Dendritic cell treated with granulocyte-macrophage colony-stimulating factor and Interleukin-4, amounts not matched to agents 40 ng/mL and 50 ng/mL, for 4 days (primary cell): ENCODE results near the gene TBXA2R.

Experiments used
- H3K27ac Mint-ChIP-seq: one replicate; pipeline ENCODE4 v1.8.0; 2022; ENCODE audit warnings: mild to moderate bottlenecking, mixed read lengths
- H3K27me3 Mint-ChIP-seq: one replicate; pipeline ENCODE4 v1.8.0; 2022; ENCODE audit warnings: mild to moderate bottlenecking, mixed read lengths
- H3K36me3 Mint-ChIP-seq: one replicate; pipeline ENCODE4 v1.8.0; 2022; ENCODE audit warnings: low read depth, mixed read lengths
- H3K4me1 Mint-ChIP-seq: one replicate; pipeline ENCODE4 v1.8.0; 2022; ENCODE audit warnings: low read depth, mixed read lengths
- H3K4me3 Mint-ChIP-seq: one replicate; pipeline ENCODE4 v1.8.0; 2022; ENCODE audit warnings: mild to moderate bottlenecking, moderate library complexity, mixed read lengths
- H3K9me3 Mint-ChIP-seq: one replicate; pipeline ENCODE4 v1.8.0; 2022; ENCODE audit warnings: mixed read lengths
- intact Hi-C: fragments of 100-400 bp; cut with micrococcal nuclease; formaldehyde crosslinking; loops from one replicate; pipeline ENCODE4 v1.15.0; 2022

TBXA2R gene

DNA sequence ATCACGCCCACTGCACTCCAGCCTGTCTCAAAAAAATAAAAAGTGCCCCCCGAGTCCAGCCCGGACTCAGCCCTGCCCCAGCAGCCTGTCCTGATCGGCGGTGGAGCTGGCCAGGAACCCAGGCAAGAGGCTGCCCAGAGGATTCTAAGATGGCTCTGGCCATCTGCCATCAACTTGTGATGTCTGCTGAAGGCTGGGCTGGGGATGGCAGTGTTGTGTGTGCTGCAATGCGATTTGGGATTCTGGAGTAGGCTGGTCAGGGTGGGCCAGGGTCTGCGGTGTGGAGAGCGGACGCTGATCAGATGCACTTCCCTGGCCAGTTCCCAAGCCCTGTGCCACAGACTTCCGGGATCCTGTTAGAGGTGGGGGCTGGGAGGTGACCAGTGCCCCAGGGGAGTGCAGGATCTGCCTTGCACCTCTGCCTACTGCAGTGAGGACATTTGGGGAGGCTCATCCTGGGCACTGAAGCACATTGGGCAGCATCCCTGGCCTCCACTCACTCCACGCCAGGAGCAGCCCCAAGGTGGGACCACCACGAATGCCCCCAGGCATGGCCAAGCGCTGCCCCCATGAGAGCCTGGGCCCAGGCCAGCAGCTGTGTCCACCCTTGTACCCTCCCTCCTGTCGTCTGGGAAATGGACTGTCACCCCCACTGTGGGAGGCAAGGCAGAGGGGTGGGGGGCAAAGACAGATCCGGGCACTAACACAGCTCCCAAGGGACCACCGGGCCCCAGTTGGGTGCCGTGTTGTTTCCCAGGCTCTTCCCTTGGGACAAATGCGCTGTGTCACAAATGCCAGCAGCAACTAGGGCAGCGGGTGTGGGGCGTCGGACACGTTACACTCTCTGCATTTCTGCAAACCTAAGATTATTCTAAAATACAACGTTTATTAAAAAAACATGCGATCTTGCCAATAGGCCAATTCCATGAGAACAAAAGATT, 3.4 kb upstream of the TBXA2R start:
- intact Hi-C loops = no loop called here
- Mint-ChIP-seq H3K27ac (no peak overlapping the region), H3K36me3 (peaks cover 55% of the 10 kb centered on the region), H3K27me3 (peaks cover 14% of the 10 kb centered on the region), H3K4me1 (peaks cover 32% of the 10 kb centered on the region), H3K9me3 (peaks cover 7% of the 10 kb centered on the region), H3K4me3 (no peak overlapping the region)

DNA sequence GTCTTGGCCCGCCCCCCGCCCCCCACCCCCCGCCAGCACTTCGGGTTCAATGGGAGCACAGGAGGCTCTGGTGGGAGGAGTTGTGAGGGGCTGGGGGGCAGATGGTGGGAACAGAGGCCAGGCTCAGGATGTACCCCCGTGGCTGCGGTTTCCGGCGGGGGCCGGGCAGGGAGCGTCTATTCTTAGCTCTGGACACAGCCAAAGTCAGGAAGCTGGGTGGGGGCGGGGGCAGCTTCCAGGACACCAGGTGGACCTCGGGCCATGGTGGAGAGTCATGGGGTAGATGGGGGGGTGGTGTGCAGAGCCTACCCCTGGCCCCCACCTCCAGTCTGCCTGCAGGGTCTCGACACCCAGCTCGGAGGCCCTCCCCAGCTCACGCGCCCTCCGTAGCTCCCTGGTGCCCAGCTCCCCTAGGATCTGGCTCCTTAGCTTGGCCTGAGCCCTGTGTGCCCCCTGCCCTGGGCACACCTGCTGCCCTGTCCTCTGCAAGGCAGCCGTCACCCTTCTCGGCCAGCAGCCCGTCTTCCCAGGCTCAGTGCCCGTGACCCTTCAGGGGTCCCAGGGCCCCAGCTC, 2.2 kb upstream of the TBXA2R start:
- Mint-ChIP-seq H3K27ac (no peak overlapping the region), H3K36me3 (peaks cover 43% of the 10 kb centered on the region), H3K9me3 (peaks cover 7% of the 10 kb centered on the region), H3K27me3 (peaks cover 14% of the 10 kb centered on the region), H3K4me1 (peaks cover 32% of the 10 kb centered on the region), H3K4me3 (no peak overlapping the region)
- intact Hi-C loops = no loop called here

DNA sequence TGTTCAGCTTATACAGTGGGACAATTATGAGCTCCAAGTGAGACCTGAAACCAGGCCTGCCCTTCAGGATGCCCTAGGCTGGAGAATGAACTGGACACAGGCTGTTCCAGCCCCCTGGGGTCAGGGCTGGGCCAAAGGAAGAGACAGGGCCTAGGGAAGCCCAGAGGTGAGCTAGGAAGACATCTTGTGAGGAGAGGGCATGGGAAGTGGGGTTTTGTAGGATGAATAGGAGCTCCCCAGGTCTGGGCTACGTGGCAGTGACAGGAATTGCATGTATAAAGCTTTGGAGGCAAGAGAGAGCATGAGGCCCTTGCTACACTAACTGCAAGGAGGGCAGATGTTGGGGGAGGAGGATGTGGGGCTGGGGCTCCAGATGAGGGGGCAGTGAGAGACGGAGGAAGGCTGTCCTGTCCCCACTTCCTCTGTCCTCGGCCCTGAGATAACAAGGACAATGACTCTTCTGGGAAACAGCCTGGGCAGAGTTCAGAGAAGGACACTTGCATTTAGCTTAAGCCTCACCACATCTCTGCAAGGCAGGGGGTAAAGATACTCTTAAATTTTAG, 1.5 kb upstream of the TBXA2R start:
- Mint-ChIP-seq H3K36me3 (peaks cover 36% of the 10 kb centered on the region), H3K4me3 (peak overlapping the region; percentile 60), H3K27ac (peak overlapping the region; percentile 74), H3K4me1 (peaks cover 32% of the 10 kb centered on the region), H3K9me3 (peaks cover 7% of the 10 kb centered on the region), H3K27me3 (peaks cover 14% of the 10 kb centered on the region)
- intact Hi-C loops = no loop called here

DNA sequence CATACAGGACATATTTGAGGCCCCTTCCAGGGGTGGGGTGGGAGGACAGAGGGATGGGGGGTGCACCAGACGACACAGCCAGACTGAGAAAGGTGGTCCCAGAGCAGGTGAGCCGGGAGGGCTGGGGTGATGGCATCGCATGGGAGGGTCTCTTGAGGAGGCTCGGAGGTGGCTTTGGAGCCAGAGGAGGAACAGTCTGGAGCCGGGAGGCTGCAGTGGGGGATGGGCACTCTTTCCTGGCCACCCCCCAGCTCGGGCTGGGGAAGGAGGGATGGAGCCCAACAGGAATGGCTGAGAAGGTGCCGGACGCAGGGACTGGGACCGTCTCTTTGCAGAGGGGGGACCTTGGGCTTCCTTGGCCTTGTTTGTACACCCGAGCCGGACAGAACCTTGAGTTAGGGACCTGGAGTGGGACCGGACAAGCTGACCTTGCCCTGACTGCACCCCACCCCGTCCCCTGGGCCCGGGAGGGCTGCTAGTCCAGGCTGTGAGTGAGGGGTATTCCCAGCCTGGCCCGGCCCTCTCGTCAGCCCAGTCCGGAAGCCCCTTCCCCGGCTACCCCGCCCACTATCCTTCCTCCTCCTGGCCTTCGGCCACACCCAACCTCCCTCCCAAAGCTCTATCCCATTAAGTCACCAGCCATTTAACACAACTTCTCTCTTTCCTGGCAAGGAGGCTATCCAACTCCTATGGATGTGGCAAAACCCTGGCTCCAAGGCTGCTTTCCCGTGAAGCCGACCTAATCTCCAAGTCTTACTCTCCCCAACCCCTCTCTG, 816 bp upstream of the TBXA2R start:
- peak overlapping the region; percentile 74 for H3K27ac Mint-ChIP-seq
- peaks cover 7% of the 10 kb centered on the region for H3K9me3 Mint-ChIP-seq
- H3K27me3 Mint-ChIP-seq = peaks cover 15% of the 10 kb centered on the region
- intact Hi-C loops = no loop called here
- peaks cover 29% of the 10 kb centered on the region for H3K36me3 Mint-ChIP-seq
- H3K4me1 Mint-ChIP-seq = peaks cover 32% of the 10 kb centered on the region
- peak overlapping the region; percentile 60 for H3K4me3 Mint-ChIP-seq

DNA sequence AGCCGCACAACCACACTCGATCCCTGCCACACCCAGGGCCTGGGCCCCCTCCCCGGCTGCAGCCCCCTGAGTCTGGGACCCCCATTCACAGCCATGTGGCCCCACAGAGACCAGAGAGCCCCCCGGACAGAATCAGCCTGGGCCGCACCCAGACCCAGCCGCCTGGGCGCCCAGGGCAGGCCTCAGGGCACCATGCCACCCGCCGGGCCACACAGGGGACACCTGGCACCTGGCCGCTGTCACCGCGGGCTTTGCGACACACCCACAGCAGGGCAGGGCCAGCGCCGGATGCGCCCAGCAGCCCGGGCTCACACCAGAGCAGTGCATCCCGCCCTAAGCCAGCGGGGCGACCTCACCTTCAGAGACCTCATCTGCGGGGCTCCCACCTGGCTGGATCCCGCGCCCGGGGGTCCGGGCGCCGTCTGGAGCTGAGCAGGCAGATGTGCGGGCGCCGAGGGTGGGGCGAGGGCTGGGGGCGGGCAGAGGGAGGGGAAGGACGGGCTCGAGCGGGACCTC, 443 bp downstream of the TBXA2R start:
- H3K9me3 Mint-ChIP-seq = peaks cover 7% of the 10 kb centered on the region
- peaks cover 17% of the 10 kb centered on the region for H3K36me3 Mint-ChIP-seq
- intact Hi-C loops = no loop called here
- H3K4me3 Mint-ChIP-seq = no peak overlapping the region
- H3K27me3 Mint-ChIP-seq = peaks cover 16% of the 10 kb centered on the region
- peaks cover 32% of the 10 kb centered on the region for H3K4me1 Mint-ChIP-seq
- no peak overlapping the region for H3K27ac Mint-ChIP-seq

DNA sequence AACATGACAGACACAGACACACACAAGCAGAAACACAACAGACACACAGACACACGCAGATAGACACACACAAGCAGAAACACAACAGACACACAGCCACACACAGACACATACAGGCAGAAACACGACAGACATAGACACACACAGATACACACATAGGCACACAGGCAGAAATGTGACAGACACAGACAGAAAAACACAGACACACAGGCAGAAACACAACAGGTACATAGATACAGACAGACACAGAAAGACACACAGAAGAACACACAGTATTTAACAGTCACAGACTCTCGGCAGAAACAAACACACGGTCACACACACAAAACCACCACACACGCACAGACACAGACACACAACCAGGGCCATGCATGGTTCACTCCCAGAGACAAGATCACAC, 905 bp downstream of the TBXA2R start:
- intact Hi-C loops = no loop called here
- peaks cover 16% of the 10 kb centered on the region for H3K27me3 Mint-ChIP-seq
- H3K4me1 Mint-ChIP-seq = peaks cover 32% of the 10 kb centered on the region
- no peak overlapping the region for H3K27ac Mint-ChIP-seq
- H3K4me3 Mint-ChIP-seq = no peak overlapping the region
- H3K9me3 Mint-ChIP-seq = peaks cover 7% of the 10 kb centered on the region
- peaks cover 12% of the 10 kb centered on the region for H3K36me3 Mint-ChIP-seq

DNA sequence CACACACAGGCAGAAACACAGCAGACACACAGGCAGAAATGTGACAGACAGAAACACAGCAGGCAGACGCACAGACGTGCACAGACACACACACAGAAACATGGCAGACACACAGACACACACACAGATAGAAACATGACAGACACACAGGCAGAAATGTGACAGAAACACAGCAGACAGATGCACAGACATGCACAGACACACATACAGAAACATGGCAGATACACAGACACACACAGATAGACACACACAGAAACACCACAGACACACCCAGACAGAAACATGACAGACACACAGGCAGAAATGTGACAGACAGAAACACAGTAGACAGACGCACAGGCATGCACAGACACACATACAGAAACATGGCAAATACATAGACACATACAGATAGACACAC, 1.3 kb downstream of the TBXA2R start:
- Mint-ChIP-seq H3K27ac (no peak overlapping the region), H3K9me3 (peaks cover 7% of the 10 kb centered on the region), H3K4me1 (peaks cover 32% of the 10 kb centered on the region), H3K36me3 (peaks cover 8% of the 10 kb centered on the region), H3K27me3 (peaks cover 16% of the 10 kb centered on the region), H3K4me3 (no peak overlapping the region)
- intact Hi-C loops = no loop called here

DNA sequence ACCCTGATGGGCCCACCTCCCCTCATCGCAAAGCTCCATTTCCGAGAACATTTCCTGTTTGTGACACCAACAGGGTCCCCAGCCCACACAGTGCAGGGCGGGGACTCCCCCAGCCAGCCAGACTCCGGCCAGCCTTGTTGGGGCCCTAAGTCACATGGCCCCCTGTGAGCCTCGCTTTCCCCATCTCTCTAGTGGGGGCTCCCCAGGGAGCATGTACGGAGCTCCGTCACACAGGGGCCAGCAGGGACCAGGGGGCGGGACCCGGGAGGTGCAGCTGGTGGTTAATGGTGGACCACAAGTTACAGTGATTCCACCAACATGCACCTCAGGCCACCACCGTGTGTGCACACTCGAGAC, 1.7 kb downstream of the TBXA2R start:
- Mint-ChIP-seq H3K4me1 (peaks cover 28% of the 10 kb centered on the region), H3K36me3 (peaks cover 4% of the 10 kb centered on the region), H3K4me3 (no peak overlapping the region), H3K9me3 (peaks cover 7% of the 10 kb centered on the region), H3K27ac (no peak overlapping the region), H3K27me3 (peaks cover 16% of the 10 kb centered on the region)
- intact Hi-C loops = no loop called here

DNA sequence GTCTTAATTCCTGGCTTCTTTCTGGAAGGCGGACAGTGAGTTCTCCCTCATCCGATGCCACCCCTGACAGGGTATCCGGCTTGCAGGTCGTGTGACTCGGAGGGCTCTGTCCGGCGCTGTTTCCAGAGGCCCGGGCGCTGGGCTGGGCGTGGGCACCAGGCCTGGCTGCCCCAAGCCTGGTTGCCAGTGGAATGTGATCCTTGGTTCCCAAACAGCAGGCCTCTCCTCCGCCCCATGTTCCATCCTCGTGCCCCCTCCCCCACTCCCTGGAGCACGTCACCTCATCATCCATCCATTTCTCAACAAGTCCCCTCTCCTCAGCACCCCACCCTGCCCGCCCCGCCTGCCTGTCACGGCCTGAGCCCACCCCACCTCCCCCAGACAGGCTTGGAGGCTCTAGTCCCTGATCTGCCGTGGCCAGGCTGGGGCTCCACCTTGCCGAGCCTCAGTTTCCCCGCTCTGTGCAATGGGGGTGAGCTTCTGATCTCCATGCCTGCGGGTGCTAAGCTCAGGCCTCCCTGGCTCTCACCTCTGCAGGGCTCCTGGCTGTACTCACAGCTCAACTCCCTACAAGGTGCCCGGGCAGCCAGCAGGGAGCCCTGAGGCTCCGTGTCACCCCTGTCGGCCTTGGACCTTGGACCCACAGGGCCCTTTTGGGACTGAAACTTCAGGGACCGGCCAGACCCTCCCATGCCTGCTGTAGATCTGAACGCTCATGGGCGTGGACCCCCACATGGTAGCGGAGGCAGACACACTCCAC, 2.3 kb downstream of the TBXA2R start:
- intact Hi-C loops = no loop called here
- Mint-ChIP-seq H3K9me3 (peaks cover 7% of the 10 kb centered on the region), H3K27ac (no peak overlapping the region), H3K4me1 (peaks cover 23% of the 10 kb centered on the region), H3K27me3 (peaks cover 16% of the 10 kb centered on the region), H3K4me3 (no peak overlapping the region), H3K36me3 (no peaks in the 10 kb centered on the region)

DNA sequence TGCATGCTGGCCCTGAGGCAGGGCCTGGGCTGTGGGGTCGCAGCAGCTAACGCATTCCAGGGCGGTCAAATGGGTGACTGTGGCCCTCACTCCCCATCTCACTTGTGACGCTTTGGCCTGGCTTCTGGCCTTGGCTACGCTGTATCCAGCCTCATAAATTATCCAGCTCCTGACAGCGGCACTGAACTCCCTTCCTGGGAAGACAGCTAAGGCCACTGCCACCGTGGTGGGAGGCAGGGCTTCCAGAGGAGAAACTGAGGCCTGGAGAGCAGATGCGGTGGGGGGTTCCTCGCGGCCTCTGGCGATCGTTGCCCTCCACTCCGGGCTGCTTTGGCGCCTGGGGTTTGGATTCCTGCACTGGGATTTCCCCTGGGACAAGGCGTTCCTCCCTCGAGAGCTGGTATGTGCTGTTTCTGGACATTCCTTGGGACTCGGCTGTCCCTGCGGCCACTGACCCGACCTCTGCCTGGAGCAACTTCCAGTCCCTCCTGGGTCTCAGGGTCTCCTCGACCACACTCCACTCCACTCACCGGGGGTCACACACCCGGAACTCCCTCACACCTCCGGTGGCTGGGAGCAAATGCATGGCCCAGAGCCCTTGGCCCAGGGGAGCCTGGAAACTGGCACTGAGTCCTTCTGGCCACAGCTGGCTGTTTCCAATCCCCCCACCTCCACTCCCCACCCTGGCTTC, 3.4 kb downstream of the TBXA2R start:
- intact Hi-C loops = no loop called here
- Mint-ChIP-seq H3K36me3 (no peaks in the 10 kb centered on the region), H3K4me1 (peaks cover 14% of the 10 kb centered on the region), H3K9me3 (peaks cover 5% of the 10 kb centered on the region), H3K27me3 (peaks cover 12% of the 10 kb centered on the region), H3K4me3 (no peak overlapping the region), H3K27ac (no peak overlapping the region)

DNA sequence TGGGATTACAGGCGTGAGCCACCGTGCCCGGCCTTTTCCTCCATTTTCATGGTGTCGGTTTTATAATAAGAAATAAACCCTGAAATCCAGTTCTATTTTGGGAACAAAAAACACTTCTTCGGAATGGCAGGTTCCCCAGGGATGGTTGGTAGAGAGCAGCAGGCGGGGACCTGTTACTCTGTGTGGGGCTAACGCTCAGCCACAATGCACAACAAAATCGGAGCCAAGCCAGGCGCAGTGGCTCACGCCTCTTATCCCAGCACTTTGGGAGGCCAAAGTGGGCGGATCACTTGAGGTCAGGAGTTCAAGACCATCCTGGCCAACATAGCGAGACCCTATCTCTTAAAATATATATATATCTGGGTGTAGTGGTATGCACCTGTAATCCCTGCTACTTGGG, 5.7 kb downstream of the TBXA2R start:
- no peaks in the 10 kb centered on the region for H3K36me3 Mint-ChIP-seq
- intact Hi-C loops = no loop called here
- H3K4me3 Mint-ChIP-seq = no peak overlapping the region
- peaks cover 3% of the 10 kb centered on the region for H3K27me3 Mint-ChIP-seq
- no peak overlapping the region for H3K27ac Mint-ChIP-seq
- no peaks in the 10 kb centered on the region for H3K4me1 Mint-ChIP-seq
- H3K9me3 Mint-ChIP-seq = no peaks in the 10 kb centered on the region

DNA sequence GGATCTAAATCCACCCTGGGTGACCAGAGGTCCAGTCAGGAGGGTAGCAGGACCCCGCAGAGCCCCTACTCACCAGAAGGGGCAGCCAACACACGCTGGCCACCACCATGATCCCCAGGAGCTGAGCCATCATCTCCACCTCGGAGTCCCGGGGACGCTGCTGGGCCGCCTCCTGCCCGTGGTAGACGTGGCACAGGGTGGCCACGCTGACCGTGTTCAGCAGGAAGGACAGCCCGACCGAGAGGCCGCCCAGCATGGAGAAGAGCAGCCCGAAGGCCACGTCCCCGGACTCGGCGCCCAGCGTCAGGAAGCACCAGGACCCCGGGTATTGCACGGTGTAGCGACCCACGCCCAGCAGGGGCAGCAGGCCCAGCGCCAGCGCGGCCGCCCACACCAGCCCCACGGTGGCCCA, 6.9 kb downstream of the TBXA2R start:
- H3K4me1 Mint-ChIP-seq = no peaks in the 10 kb centered on the region
- H3K9me3 Mint-ChIP-seq = no peaks in the 10 kb centered on the region
- H3K27me3 Mint-ChIP-seq = peaks cover 9% of the 10 kb centered on the region
- no peak overlapping the region for H3K27ac Mint-ChIP-seq
- no peak overlapping the region for H3K4me3 Mint-ChIP-seq
- intact Hi-C loops = no loop called here
- H3K36me3 Mint-ChIP-seq = no peaks in the 10 kb centered on the region
